Sigmoid colon (tissue), 4 donors: ENCODE results near the gene TMEM115.

Experiments
- CTCF ChIP-seq, 4 experiments: fragments of 450-650 bp in 3 of 4; fragments of 200-600 bp in 1 of 4; IDR thresholded peaks; one replicate each; pipeline ENCODE4 v1.5.1; 2016 to 2019; ENCODE audit warnings: antibody characterized with exemption in 4 of 4, mild to moderate bottlenecking in 3 of 4, moderate library complexity in 2 of 4
- EP300 ChIP-seq, 4 donors: sonication (generic); formaldehyde crosslinking; IDR thresholded peaks; one replicate each; pipeline ENCODE4 v1.6.1; 2017; ENCODE audit warnings: antibody characterized with exemption in 4 of 4
- POLR2A ChIP-seq, 2 donors: fragments of 450-650 bp; IDR thresholded peaks; one replicate each; pipeline ENCODE4 v1.6.1; 2016; ENCODE audit warnings: antibody characterized with exemption in 2 of 2, mild to moderate bottlenecking in 2 of 2, moderate library complexity in 2 of 2
- POLR2AphosphoS5 ChIP-seq, 4 donors: sonication (generic); formaldehyde crosslinking; IDR thresholded peaks; one replicate each; pipeline ENCODE4 v1.6.1; 2017; ENCODE audit warnings: antibody characterized with exemption in 4 of 4

- TF ChIP-seq POLR2A (IDR thresholded peaks at IDR 0.05) (no peak), CTCF (IDR thresholded peaks at IDR 0.05) (no peak), POLR2AphosphoS5 (IDR thresholded peaks at IDR 0.05) (peak in 3 of 4 donors; percentile 31 to 51 (median 42)), EP300 (IDR thresholded peaks at IDR 0.05) (peak in 1 of 4 donors; percentile 25)
Measured at GRCh38 chr3:50333744-50334328, 25.5 kb downstream of the TMEM115 start.
